Upper lobe of right lung (tissue), 1 donor: ENCODE data around the gene SMIM35. TPM values are rescaled to one million over a fixed set of nuclear protein-coding genes. Genes with fewer than 3 reads are reported as not detected.

Experiments used
- ATAC-seq: fragments of 200-7000 bp; cut with Tn5 transposase; one replicate; pipeline ENCODE4 v1.9.1; 2020; ENCODE audit warnings: mild to moderate bottlenecking, moderate library complexity
- DNase-seq: peaks from one replicate; pipeline ENCODE4 v3.0.0-alpha.2; 2020
- H3K27ac ChIP-seq: fragments of 200-600 bp; one replicate; pipeline ENCODE4 v1.8.0; 2022
- H3K27me3 ChIP-seq: fragments of 200-600 bp; one replicate; pipeline ENCODE4 v1.8.0; 2022; ENCODE audit warnings: mild to moderate bottlenecking
- H3K36me3 ChIP-seq: fragments of 200-600 bp; one replicate; pipeline ENCODE4 v1.8.0; 2022
- H3K4me1 ChIP-seq: fragments of 200-600 bp; one replicate; pipeline ENCODE4 v1.8.0; 2022
- H3K4me3 ChIP-seq: fragments of 200-600 bp; one replicate; pipeline ENCODE4 v1.8.0; 2022; ENCODE audit warnings: mild to moderate bottlenecking
- H3K9me3 ChIP-seq: fragments of 200-600 bp; one replicate; pipeline ENCODE4 v1.8.0; 2022
- intact Hi-C: fragments of 100-400 bp; cut with DNase I; formaldehyde crosslinking; loops from one replicate; pipeline ENCODE4 v1.11.0; 2022
- total RNA-seq: library from RNA; stranded (reverse); fragmentation: NEBNext Ultra II Directional; extraction: Animal tissue kit (Norgen Biotek cat#: 25700); gene quantifications from one replicate; pipeline ENCODE4 v1.2.1, GENCODE V29; 2021
- TF ChIP-seq, protein P1 (sequence below): fragments of 200-600 bp; IDR thresholded peaks from one replicate; pipeline ENCODE4 v1.8.0; 2022; ENCODE audit warnings: antibody characterized with exemption
- donor health status: DM: no; HTN: yes; CAD: no; lungs with severe emphysema.

The SMIM35 gene
- total RNA-seq, 1 donor from 2014 or later: not detected

DNA sequence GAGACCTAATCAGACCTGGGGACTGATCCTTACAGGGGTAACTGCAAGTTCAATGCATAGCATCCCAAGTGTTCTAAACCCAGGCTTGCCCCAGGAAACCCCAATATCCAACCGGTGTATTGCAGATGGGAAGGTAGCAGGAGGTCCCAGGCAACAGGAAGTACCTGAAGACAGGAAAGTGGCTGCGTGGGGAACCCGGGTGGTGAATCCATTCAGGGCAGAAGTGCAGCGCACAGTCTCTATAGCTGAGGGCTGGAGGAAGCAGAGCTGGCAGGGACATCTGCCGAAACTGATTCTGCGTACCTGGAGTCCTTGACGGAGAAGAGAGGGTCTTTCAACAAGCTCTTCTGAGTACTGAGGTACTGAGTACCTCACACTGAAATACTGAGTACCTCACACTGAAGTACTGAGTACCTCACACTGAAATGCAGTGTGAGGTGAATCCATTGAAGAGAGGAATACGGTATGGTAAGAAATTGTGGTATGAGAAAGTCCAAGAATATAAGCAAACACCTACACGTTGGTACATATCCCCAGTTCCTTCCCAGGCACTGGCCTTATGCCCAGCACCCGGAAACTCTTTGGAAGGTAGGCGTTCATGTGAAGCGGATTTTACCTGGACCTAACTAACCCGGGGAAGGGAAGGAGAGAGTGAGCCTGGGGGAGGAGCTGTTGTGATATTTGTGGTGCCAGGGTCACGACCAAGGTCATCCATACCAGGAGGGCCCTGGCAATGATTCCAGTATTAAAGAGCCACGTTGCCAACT is 45.8 kb upstream of the SMIM35 start:
- Histone ChIP-seq H3K9me3 (no peaks in the 10 kb centered on the region), H3K4me1 (no peaks in the 10 kb centered on the region), H3K27me3 (no peaks in the 10 kb centered on the region), H3K27ac (no peak overlapping the region), H3K4me3 (no peak overlapping the region), H3K36me3 (no peaks in the 10 kb centered on the region)
- ATAC-seq (no peak), DNase-seq (peak; percentile 35)
- TF ChIP-seq, protein P1, sequence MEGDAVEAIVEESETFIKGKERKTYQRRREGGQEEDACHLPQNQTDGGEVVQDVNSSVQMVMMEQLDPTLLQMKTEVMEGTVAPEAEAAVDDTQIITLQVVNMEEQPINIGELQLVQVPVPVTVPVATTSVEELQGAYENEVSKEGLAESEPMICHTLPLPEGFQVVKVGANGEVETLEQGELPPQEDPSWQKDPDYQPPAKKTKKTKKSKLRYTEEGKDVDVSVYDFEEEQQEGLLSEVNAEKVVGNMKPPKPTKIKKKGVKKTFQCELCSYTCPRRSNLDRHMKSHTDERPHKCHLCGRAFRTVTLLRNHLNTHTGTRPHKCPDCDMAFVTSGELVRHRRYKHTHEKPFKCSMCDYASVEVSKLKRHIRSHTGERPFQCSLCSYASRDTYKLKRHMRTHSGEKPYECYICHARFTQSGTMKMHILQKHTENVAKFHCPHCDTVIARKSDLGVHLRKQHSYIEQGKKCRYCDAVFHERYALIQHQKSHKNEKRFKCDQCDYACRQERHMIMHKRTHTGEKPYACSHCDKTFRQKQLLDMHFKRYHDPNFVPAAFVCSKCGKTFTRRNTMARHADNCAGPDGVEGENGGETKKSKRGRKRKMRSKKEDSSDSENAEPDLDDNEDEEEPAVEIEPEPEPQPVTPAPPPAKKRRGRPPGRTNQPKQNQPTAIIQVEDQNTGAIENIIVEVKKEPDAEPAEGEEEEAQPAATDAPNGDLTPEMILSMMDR: no peak
- intact Hi-C loops: no loop called here

DNA sequence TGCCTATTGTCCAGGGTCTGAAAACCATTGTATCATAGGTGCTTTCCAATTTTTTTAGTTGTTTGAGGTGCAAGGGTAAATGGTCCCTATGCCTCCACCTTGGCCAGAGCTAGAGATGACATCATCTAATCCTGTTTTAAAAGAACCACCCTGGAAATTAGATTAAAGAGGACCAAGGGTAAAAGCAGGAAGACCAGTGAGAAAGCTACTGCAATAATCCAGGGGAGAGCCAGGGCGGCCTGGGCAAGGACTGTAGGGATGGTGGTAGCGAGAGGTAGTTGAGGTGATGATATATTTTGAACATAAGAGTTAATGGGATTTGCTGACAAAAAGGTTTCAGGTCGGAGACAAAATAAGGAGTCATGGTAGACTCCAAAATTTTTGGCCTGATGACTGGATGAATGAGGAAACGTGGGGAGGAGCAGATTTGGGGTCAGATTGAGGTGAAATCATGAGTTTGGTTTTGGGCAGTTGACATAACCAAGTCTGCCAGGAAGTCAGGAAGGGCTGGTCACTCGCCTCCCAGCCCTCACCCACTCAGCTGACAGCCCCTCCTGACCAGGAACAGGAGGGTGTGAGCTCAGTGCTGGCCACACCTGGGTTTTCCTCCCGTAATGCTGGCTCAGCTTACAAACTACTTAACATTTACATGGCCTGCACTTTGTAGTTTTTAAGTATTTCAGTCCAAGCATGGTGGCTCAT is 42.9 kb upstream of the SMIM35 start:
- no peak overlapping the region for H3K4me3 ChIP-seq
- no peaks in the 10 kb centered on the region for H3K36me3 ChIP-seq
- no peak overlapping the region for H3K27ac ChIP-seq
- intact Hi-C loops: no loop called here
- TF ChIP-seq, protein P1: no peak
- ATAC-seq (peak; percentile 62), DNase-seq (peak; percentile 45)
- H3K4me1 ChIP-seq: no peaks in the 10 kb centered on the region
- H3K27me3 ChIP-seq: no peaks in the 10 kb centered on the region
- no peaks in the 10 kb centered on the region for H3K9me3 ChIP-seq

DNA sequence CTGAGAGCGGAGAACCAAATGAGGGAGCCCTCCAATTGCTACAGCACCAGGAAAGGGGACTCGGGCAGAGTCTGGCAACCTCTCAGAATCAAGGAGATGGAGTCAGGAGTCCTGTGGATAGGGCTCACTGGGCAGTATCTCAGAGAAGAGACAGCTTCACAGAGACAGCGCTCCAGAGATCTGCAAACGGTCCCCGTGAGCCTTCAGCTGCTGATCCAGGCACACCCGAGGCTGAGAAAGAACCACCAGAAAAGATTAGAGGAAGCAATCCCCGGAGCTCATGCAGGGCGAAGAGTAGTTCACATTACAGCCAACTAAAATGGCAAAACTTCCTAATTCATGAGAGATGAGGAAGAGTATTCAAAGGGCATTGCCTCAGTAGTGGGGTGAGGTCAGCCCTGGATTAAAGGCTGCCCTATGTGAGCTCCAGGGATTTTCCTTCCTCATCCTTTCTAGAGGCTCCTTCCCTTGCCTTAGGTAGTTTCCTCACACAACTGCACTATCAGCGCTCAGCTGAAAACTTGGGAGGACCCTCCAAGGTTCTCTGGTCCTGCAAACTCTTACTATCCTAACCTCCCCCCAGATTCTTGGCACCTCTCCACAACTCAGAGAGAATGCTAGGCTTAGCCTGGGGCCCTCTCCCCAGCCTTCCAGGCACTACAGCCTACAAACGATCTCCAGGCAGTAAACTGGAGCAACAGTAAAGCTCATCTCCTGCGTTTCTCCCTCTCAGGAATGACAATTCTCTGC is 42.1 kb upstream of the SMIM35 start:
- no peaks in the 10 kb centered on the region for H3K9me3 ChIP-seq
- DNase-seq: peak; percentile 40
- intact Hi-C loops: no loop called here
- TF ChIP-seq, protein P1: no peak
- no peak overlapping the region for H3K4me3 ChIP-seq
- H3K27ac ChIP-seq: no peak overlapping the region
- H3K27me3 ChIP-seq: no peaks in the 10 kb centered on the region
- no peaks in the 10 kb centered on the region for H3K4me1 ChIP-seq
- H3K36me3 ChIP-seq: no peaks in the 10 kb centered on the region
- ATAC-seq: peak; percentile 79

DNA sequence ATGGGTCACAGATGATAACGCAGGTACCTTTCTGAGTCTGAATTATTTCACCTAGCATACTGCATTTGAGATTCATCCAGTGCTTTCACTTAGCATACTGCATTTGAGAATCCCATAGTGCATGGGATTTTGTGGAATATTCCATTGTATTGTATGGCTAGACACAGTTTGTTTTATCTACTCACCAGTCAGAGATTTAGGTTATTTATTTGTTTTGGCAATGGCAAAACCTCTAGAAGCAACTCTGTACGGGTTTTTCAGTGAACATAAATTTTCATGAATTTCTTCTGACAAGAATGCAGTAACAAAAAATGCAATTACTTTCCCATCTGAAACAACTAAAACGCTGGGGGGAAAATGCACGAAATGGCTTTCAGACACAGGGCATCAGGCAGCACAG is 41.5 kb upstream of the SMIM35 start:
- ATAC-seq (no peak), DNase-seq (no peak)
- intact Hi-C loops: no loop called here
- no peaks in the 10 kb centered on the region for H3K9me3 ChIP-seq
- no peaks in the 10 kb centered on the region for H3K36me3 ChIP-seq
- H3K4me3 ChIP-seq: no peak overlapping the region
- TF ChIP-seq, protein P1: no peak
- no peaks in the 10 kb centered on the region for H3K4me1 ChIP-seq
- no peak overlapping the region for H3K27ac ChIP-seq
- no peaks in the 10 kb centered on the region for H3K27me3 ChIP-seq

DNA sequence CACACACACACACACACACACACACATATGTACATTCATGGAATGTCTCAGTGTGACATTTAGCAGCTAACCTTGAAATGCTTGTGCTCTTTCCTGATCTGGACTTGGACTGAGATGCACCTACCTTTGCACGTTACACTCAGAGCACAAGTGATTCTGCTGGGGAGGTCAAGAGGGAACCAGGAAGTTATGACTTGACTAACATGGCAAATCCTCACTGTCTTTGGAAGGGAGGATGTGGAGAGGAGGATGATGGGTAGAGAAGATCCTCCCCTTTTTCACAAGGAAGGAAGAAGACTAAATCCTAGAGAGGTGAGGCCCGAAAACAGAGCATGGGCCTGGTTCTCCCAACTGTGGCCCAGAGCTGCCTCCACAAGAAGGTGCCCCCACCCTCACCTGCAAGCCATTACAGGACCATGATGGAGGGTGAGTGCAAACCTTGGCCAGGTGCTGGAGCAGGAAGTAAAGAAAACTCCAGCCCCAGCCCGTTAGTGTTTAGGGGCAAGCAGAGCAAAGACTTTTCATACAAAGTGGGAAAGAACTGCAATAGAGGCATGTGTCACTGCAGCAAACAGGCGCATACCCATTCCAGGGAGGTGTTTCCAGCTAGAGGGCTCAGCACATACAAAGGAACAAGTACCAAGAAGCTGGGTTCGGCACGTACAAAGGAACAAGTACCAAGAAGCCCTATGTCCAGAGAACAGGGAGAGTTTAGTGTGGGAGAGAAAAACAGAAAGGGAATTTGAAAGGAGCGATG is 39.5 kb upstream of the SMIM35 start:
- no peak for ATAC-seq
- H3K27ac ChIP-seq: no peak overlapping the region

More for the DNA sequence above, 39.5 kb upstream of the SMIM35 start:
- no peaks in the 10 kb centered on the region for H3K9me3 ChIP-seq
- TF ChIP-seq, protein P1: no peak
- H3K4me1 ChIP-seq: no peaks in the 10 kb centered on the region
- intact Hi-C loops: no loop called here
- peak; percentile 11 for DNase-seq
- H3K27me3 ChIP-seq: no peaks in the 10 kb centered on the region
- no peaks in the 10 kb centered on the region for H3K36me3 ChIP-seq
- no peak overlapping the region for H3K4me3 ChIP-seq
